HepG2 (cell line): ENCODE measurements around the gene ENTPD2. TPM values are rescaled to one million over a fixed set of nuclear protein-coding genes. Genes with fewer than 3 reads are reported as not detected.
A peak's percentile ranks its signal among the peaks of the same experiment; 100 is the strongest.

Source experiments
- CENPX ChIP-seq: sonication (generic); formaldehyde crosslinking; IDR thresholded peaks from 2 replicates; pipeline ENCODE4 v1.9.0; 2021; ENCODE audit warnings: mild to moderate bottlenecking, missing genetic modification reagents, moderate library complexity
- CHCHD3 ChIP-seq: sonication (generic); formaldehyde crosslinking; IDR thresholded peaks from 2 replicates; pipeline ENCODE4 v1.8.0; 2022; ENCODE audit warnings: mild to moderate bottlenecking, missing genetic modification reagents, moderate library complexity
- FOXK1 ChIP-seq: sonication (generic); formaldehyde crosslinking; IDR thresholded peaks from 2 replicates; pipeline ENCODE4 v1.4.0; 2020; ENCODE audit warnings: low read depth, missing genetic modification reagents, borderline replicate concordance
- GABPA ChIP-seq, 2 experiments: IDR thresholded peaks; 2 replicates each; pipeline ENCODE4 v1.6.1; 2011 to 2016; ENCODE audit warnings: low read depth in 2 of 2, low read length in 1 of 2, missing biosample characterization in 1 of 2, missing genetic modification characterization in 1 of 2
- HNRNPK ChIP-seq: fragments of 200-400 bp; formaldehyde crosslinking; IDR thresholded peaks from 2 replicates; pipeline ENCODE4 v1.6.1; 2018; ENCODE audit warnings: low read length, low read depth, moderate library complexity, mild to moderate bottlenecking; ENCODE audit not compliant: poor library complexity, severe bottlenecking
- JARID2 ChIP-seq: sonication (generic); formaldehyde crosslinking; IDR thresholded peaks from 2 replicates; pipeline ENCODE4 v1.8.1; 2023; ENCODE audit warnings: missing genetic modification reagents, inconsistent platforms; ENCODE audit not compliant: insufficient replicate concordance
- KLF13 ChIP-seq: sonication (generic); formaldehyde crosslinking; IDR thresholded peaks from 2 replicates; pipeline ENCODE4 v1.4.0; 2020; ENCODE audit warnings: mild to moderate bottlenecking, missing genetic modification reagents
- MBD4 ChIP-seq: IDR thresholded peaks from 2 replicates; pipeline ENCODE4 v1.6.1; 2012; ENCODE audit warnings: low read length, inconsistent platforms, borderline replicate concordance
- NR2F6 ChIP-seq, 2 experiments: IDR thresholded peaks; 2 replicates each; pipeline ENCODE4 v1.6.1; 2016; ENCODE audit warnings: antibody characterized with exemption in 1 of 2, mild to moderate bottlenecking in 1 of 2
- PHB2 ChIP-seq: fragments of 450-650 bp; IDR thresholded peaks from 2 replicates; pipeline ENCODE4 v1.6.1; 2018; ENCODE audit not compliant: partially characterized antibody
- POGZ ChIP-seq: sonication (generic); formaldehyde crosslinking; IDR thresholded peaks from 2 replicates; pipeline ENCODE4 v1.4.0; 2020; ENCODE audit warnings: mild to moderate bottlenecking, missing genetic modification reagents
- PRPF4 ChIP-seq: fragments of 200-400 bp; formaldehyde crosslinking; IDR thresholded peaks from 2 replicates; pipeline ENCODE4 v1.6.1; 2016; ENCODE audit warnings: low read length, low read depth; ENCODE audit not compliant: poor library complexity, severe bottlenecking
- ZNF230 ChIP-seq: sonication (generic); formaldehyde crosslinking; IDR thresholded peaks from 2 replicates; pipeline ENCODE4 v1.4.0; 2020; ENCODE audit warnings: mild to moderate bottlenecking, missing genetic modification reagents
- ZNF660 ChIP-seq: sonication (generic); formaldehyde crosslinking; IDR thresholded peaks from 2 replicates; pipeline ENCODE4 v1.5.1; 2020; ENCODE audit warnings: mild to moderate bottlenecking, low read depth, missing genetic modification reagents, borderline replicate concordance
- ZNF883 ChIP-seq: sonication (generic); formaldehyde crosslinking; IDR thresholded peaks from 2 replicates; pipeline ENCODE4 v1.5.1; 2020; ENCODE audit warnings: mild to moderate bottlenecking, missing genetic modification reagents; ENCODE audit errors: not compliant biosample characterization
- polyA plus RNA-seq, 8 experiments: library from polyadenylated mRNA; depleted of rRNA in 3 of 8; stranded (reverse) in 7 of 8; unstranded in 1 of 8; fragments of >200 nt; fragmentation: Illumina TruSeq in 4 of 8; extraction: Trizol in 4 of 8; gene quantifications; 2 replicates each; pipeline versions ENCODE4 v1.2.1 to v1.2.3, GENCODE V29; 2011 to 2016; ENCODE audit warnings: low read depth in 4 of 8, missing spikeins in 1 of 8, mixed read lengths in 1 of 8; ENCODE audit not compliant: insufficient read depth in 1 of 8
- total RNA-seq, 5 experiments: library from RNA; depleted of rRNA; stranded (reverse); fragments of >200 nt; fragmentation: Illumina TruSeq; extraction: Trizol; gene quantifications; 2 replicates each; pipeline ENCODE4 v1.2.3, GENCODE V29; 2016; ENCODE audit warnings: low read depth in 1 of 5
- TF ChIP-seq, protein P1 (sequence below): IDR thresholded peaks from 2 replicates; pipeline ENCODE4 v1.6.1; 2012; ENCODE audit warnings: low read length, improper control_type of control experiment
- TF ChIP-seq, protein P2 (sequence below): sonication (generic); formaldehyde crosslinking; IDR thresholded peaks from 2 replicates; pipeline ENCODE4 v1.9.0; 2021; ENCODE audit warnings: missing genetic modification reagents, mild to moderate bottlenecking, borderline replicate concordance
- TF ChIP-seq, protein P3 (sequence below): sonication (generic); formaldehyde crosslinking; IDR thresholded peaks from 2 replicates; pipeline ENCODE4 v1.5.1; 2020; ENCODE audit warnings: missing genetic modification reagents, mild to moderate bottlenecking, borderline replicate concordance
- TF ChIP-seq, protein P4 (sequence below): sonication (generic); formaldehyde crosslinking; IDR thresholded peaks from 2 replicates; pipeline ENCODE4 v1.4.0; 2020; ENCODE audit warnings: missing genetic modification reagents, mild to moderate bottlenecking, borderline replicate concordance

Gene ENTPD2
- total and polyA plus RNA-seq, 2 of the 13 experiments (the other 11 are each of a cell fraction or from before 2014, with no cell fraction given) = 0.95 to 3.2 TPM

DNA sequence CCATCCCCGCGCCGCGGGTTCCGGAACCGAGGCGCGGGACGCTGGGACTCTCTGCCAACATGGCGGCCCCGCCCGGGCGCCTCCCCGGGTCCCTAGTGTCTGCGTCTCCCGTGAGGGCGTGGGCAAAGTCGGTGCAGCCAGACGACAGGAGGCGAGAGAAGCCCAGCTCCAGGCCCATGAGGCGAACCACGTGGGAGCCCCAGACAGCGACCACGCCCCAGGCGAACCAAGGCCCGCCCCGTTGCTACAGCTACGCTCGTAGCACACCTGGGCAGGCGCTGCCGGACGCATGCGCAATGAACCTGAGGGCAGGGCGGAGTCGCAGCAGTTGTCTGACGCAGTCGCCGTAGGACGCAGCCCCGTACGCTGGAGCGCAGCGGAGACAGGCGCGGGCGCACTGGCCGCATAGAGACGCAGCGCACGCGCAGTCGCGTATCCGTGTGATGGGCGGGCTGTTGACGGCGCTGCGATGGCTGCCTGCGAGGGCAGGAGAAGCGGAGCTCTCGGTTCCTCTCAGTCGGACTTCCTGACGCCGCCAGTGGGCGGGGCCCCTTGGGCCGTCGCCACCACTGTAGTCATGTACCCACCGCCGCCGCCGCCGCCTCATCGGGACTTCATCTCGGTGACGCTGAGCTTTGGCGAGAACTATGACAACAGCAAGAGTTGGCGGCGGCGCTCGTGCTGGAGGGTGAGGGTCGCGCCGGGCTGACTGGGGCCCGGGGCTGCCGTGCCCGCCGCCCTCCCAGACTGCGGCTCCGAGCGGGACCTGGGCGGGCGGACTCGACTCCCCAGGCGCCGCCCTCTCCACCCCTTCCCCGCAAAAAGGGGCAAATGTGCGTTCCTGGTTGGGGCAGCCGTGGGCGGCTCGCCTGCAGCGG lies 32.9 kb upstream of the ENTPD2 start, which contains the start of gene MAN1B1 (continued):
- TF ChIP-seq, protein P1, sequence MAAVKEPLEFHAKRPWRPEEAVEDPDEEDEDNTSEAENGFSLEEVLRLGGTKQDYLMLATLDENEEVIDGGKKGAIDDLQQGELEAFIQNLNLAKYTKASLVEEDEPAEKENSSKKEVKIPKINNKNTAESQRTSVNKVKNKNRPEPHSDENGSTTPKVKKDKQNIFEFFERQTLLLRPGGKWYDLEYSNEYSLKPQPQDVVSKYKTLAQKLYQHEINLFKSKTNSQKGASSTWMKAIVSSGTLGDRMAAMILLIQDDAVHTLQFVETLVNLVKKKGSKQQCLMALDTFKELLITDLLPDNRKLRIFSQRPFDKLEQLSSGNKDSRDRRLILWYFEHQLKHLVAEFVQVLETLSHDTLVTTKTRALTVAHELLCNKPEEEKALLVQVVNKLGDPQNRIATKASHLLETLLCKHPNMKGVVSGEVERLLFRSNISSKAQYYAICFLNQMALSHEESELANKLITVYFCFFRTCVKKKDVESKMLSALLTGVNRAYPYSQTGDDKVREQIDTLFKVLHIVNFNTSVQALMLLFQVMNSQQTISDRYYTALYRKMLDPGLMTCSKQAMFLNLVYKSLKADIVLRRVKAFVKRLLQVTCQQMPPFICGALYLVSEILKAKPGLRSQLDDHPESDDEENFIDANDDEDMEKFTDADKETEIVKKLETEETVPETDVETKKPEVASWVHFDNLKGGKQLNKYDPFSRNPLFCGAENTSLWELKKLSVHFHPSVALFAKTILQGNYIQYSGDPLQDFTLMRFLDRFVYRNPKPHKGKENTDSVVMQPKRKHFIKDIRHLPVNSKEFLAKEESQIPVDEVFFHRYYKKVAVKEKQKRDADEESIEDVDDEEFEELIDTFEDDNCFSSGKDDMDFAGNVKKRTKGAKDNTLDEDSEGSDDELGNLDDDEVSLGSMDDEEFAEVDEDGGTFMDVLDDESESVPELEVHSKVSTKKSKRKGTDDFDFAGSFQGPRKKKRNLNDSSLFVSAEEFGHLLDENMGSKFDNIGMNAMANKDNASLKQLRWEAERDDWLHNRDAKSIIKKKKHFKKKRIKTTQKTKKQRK = no peak
- TF ChIP-seq PHB2 (no peak), ZNF230 (CRISPR knock-in tag) (0 out of 2 replicates have a peak, but pooled peaks have one; percentile 14), MBD4 (no peak), NR2F6 (IDR thresholded peaks at IDR 0.05) (no peak), NR2F6 (CRISPR knock-in tag; IDR thresholded peaks at IDR 0.05) (0 out of 2 replicates have a peak, but pooled peaks have one; percentile 13), HNRNPK (no peak), GABPA (IDR thresholded peaks at IDR 0.05; ENCODE audit: low read depth, low read length) (no peak), GABPA (CRISPR knock-in tag; IDR thresholded peaks at IDR 0.05; ENCODE audit: low read depth) (no peak), CHCHD3 (no peak), FOXK1 (CRISPR knock-in tag) (peak; percentile 89; the same call in 1 of the 2 replicates), POGZ (CRISPR knock-in tag) (no peak), ZNF883 (CRISPR knock-in tag) (no peak), CENPX (CRISPR knock-in tag) (no peak), ZNF660 (CRISPR knock-in tag) (no peak), PRPF4 (no peak), JARID2 (CRISPR knock-in tag) (peak; percentile 70), KLF13 (CRISPR knock-in tag) (no peak)
- TF ChIP-seq, protein P2, sequence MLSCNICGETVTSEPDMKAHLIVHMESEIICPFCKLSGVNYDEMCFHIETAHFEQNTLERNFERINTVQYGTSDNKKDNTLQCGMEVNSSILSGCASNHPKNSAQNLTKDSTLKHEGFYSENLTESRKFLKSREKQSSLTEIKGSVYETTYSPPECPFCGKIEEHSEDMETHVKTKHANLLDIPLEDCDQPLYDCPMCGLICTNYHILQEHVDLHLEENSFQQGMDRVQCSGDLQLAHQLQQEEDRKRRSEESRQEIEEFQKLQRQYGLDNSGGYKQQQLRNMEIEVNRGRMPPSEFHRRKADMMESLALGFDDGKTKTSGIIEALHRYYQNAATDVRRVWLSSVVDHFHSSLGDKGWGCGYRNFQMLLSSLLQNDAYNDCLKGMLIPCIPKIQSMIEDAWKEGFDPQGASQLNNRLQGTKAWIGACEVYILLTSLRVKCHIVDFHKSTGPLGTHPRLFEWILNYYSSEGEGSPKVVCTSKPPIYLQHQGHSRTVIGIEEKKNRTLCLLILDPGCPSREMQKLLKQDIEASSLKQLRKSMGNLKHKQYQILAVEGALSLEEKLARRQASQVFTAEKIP (CRISPR knock-in tag) = no peak
- TF ChIP-seq, protein P3, sequence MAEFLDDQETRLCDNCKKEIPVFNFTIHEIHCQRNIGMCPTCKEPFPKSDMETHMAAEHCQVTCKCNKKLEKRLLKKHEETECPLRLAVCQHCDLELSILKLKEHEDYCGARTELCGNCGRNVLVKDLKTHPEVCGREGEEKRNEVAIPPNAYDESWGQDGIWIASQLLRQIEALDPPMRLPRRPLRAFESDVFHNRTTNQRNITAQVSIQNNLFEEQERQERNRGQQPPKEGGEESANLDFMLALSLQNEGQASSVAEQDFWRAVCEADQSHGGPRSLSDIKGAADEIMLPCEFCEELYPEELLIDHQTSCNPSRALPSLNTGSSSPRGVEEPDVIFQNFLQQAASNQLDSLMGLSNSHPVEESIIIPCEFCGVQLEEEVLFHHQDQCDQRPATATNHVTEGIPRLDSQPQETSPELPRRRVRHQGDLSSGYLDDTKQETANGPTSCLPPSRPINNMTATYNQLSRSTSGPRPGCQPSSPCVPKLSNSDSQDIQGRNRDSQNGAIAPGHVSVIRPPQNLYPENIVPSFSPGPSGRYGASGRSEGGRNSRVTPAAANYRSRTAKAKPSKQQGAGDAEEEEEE (CRISPR knock-in tag) = no peak; the same call in 1 of the 2 replicates
- TF ChIP-seq, protein P4, sequence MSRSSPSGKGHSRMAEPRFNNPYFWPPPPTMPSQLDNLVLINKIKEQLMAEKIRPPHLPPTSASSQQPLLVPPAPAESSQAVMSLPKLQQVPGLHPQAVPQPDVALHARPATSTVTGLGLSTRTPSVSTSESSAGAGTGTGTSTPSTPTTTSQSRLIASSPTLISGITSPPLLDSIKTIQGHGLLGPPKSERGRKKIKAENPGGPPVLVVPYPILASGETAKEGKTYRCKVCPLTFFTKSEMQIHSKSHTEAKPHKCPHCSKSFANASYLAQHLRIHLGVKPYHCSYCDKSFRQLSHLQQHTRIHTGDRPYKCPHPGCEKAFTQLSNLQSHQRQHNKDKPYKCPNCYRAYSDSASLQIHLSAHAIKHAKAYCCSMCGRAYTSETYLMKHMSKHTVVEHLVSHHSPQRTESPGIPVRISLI (CRISPR knock-in tag) = no peak
